AG09319 (cell line): ENCODE results near the gene OR11H12.
"Not testable (repeated sequence)": the region's sequence is repeated elsewhere in the genome, so short reads cannot be mapped to it uniquely, and the experiment has no call there.

Source experiments
- DNase-seq: peaks from one replicate; pipeline ENCODE4 v3.0.0-alpha.2; 2010; ENCODE audit warnings: low read depth; ENCODE audit errors: extremely low read depth

Gene OR11H12

GRCh38 chr14:18600817-18601216 lies at the start of gene OR11H12:
Gene OR11H12 (plus strand): TSS chr14:18601117. CDS start chr14:18601117, 0 bp downstream.
- not testable (repeated sequence) for DNase-seq

DNA sequence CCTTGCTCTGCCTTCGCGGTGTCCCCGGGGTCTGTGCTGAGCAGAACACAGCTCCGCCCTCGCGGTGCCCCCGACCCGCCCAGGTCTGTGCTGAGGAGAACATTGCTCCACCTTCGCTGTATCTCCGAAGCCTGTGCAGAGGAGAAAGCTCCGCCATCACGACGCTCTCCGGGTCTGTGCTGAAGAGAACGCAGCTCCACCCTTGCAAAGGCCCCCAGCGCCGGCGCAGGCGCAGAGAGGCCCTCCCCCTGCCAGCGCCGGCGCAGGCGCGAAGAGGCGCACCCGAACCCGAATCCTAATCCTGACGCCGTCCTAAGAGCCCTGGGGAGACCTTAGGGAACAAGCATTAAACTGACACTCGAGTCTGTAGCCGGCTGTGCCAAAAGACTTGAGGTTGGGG lies 18.0 kb upstream of the OR11H12 start:
- DNase-seq, result not testable (repeated sequence)

DNA sequence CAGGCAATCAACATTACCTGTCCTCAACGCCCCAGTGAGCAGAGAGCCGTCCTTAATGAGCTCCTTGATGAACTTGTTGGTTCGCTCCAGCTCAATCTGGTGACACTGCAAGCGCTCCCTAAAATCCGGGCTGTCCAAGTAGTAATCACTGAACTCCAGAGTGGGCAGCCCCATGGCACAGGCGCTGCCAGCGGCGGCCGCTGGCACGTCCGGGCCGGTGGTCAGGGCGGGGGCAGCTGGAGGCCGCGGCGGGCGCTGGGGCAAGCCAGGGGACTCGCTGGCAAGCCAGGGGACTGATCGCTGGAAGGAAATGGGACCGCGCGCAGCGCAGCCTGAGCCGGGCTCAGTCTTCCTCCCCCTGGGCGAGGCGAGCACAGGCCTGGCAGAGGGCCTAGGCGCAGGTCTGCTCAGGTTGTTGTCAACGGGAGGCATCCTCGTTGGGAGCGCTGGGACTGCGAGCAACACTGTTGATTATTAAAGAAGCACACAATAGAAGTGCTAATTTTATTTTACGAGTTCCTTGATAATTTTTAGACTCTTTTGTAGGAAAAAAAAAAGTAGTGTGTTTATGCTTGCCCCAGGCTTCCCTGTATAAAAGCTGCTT lies 25.8 kb downstream of the OR11H12 start:
- DNase-seq, result not testable (repeated sequence)

DNA sequence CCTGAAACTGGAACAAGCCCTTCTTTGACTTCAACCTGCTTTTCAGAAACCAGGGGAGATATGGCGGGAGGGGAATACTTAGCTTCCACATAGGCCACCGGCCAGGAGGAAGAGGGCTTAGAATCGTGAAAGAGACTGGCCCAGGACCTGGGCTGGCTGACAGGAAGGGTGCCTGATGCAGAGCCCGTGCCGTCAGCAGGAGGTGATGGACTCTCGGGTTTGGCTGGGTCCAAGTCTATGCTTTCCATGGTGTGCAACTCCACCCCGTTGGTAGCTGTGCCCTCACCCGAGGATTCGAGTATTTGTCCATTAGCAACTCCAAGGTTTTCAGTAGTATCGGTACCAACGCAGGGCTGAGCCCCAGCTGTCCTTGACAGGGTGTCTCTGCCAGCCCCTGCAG lies 35.1 kb downstream of the OR11H12 start:
- not testable (repeated sequence) for DNase-seq

GRCh38 chr14:18638032-18638431 lies 37.1 kb downstream of the OR11H12 start:
- DNase-seq, result not testable (repeated sequence)

- DNase-seq, result not testable (repeated sequence)
Observed at GRCh38 chr14:18638785-18639184, 37.9 kb downstream of the OR11H12 start.

- DNase-seq, result not testable (repeated sequence)
Observed at GRCh38 chr14:18646075-18646730, 45.3 kb downstream of the OR11H12 start.
